ENCODE results near the gene YEATS4. TPM values are rescaled to one million over a fixed set of nuclear protein-coding genes. Genes with fewer than 3 reads are reported as not detected.

Gene YEATS4
- total RNA-seq, 1 donor from 2014 or later, result 27.3 TPM

DNA sequence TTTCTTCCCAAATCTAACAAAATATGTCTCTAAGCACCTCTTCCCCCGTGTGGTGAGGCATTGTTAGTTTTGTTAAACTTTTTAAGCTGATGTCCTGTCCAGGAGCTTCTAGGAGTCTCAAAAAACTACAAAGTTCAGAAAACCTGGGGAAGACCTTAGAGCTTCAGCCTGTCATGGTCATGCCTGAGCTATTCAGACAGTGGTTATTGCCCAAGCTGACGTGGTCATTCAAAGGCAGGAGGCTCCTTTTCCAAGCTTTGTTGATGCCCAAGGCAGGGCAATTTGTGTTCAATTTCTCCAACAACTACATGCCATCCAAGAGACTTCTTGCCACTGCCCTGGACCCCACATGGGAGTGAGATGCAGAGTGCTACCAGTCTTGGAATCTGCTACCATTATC, 17.1 kb upstream of the YEATS4 start:
- H3K27ac Mint-ChIP-seq (ENCODE audit: unreplicated experiment), result no peak overlapping the region
- no peak for TF ChIP-seq CTCF (IDR thresholded peaks at IDR 0.05; ENCODE audit: partially characterized antibody, unreplicated experiment)
- no peaks in the 10 kb centered on the region for H3K27me3 Mint-ChIP-seq (ENCODE audit: unreplicated experiment)

GRCh38 chr12:69343357-69343756, 16.2 kb upstream of the YEATS4 start:
- no peak for TF ChIP-seq CTCF (IDR thresholded peaks at IDR 0.05; ENCODE audit: partially characterized antibody, unreplicated experiment)
- Mint-ChIP-seq H3K4me1 (ENCODE audit: low read depth, unreplicated experiment) (no peaks in the 10 kb centered on the region), H3K9me3 (ENCODE audit: unreplicated experiment) (no peaks in the 10 kb centered on the region), H3K4me3 (ENCODE audit: unreplicated experiment) (no peak overlapping the region), H3K27me3 (ENCODE audit: unreplicated experiment) (no peaks in the 10 kb centered on the region), H3K27ac (ENCODE audit: unreplicated experiment) (no peak overlapping the region), H3K36me3 (ENCODE audit: unreplicated experiment) (no peaks in the 10 kb centered on the region)
- no peak for DNase-seq

More for the DNA sequence above, 17.1 kb upstream of the YEATS4 start:
- Mint-ChIP-seq H3K36me3 (ENCODE audit: unreplicated experiment) (no peaks in the 10 kb centered on the region), H3K9me3 (ENCODE audit: unreplicated experiment) (no peaks in the 10 kb centered on the region), H3K4me3 (ENCODE audit: unreplicated experiment) (no peak overlapping the region), H3K4me1 (ENCODE audit: low read depth, unreplicated experiment) (no peaks in the 10 kb centered on the region)
- DNase-seq, result no peak

GRCh38 chr12:69343885-69344612, 15.5 kb upstream of the YEATS4 start:
- no peaks in the 10 kb centered on the region for H3K27me3 Mint-ChIP-seq (ENCODE audit: unreplicated experiment)
- no peaks in the 10 kb centered on the region for H3K36me3 Mint-ChIP-seq (ENCODE audit: unreplicated experiment)
- H3K27ac Mint-ChIP-seq (ENCODE audit: unreplicated experiment), result no peak overlapping the region

GRCh38 chr12:69345077-69345476, 14.5 kb upstream of the YEATS4 start:
- H3K36me3 Mint-ChIP-seq (ENCODE audit: unreplicated experiment), result no peaks in the 10 kb centered on the region
- no peak for TF ChIP-seq CTCF (IDR thresholded peaks at IDR 0.05; ENCODE audit: partially characterized antibody, unreplicated experiment)
- H3K4me3 Mint-ChIP-seq (ENCODE audit: unreplicated experiment), result no peak overlapping the region
- H3K4me1 Mint-ChIP-seq (ENCODE audit: low read depth, unreplicated experiment), result no peaks in the 10 kb centered on the region
- no peaks in the 10 kb centered on the region for H3K27me3 Mint-ChIP-seq (ENCODE audit: unreplicated experiment)
- H3K9me3 Mint-ChIP-seq (ENCODE audit: unreplicated experiment), result no peaks in the 10 kb centered on the region
- no peak for DNase-seq
- no peak overlapping the region for H3K27ac Mint-ChIP-seq (ENCODE audit: unreplicated experiment)

More at GRCh38 chr12:69343885-69344612, 15.5 kb upstream of the YEATS4 start:
- no peak overlapping the region for H3K4me3 Mint-ChIP-seq (ENCODE audit: unreplicated experiment)
- H3K9me3 Mint-ChIP-seq (ENCODE audit: unreplicated experiment), result no peaks in the 10 kb centered on the region
- no peak for TF ChIP-seq CTCF (IDR thresholded peaks at IDR 0.05; ENCODE audit: partially characterized antibody, unreplicated experiment)
- DNase-seq, result no peak
- no peaks in the 10 kb centered on the region for H3K4me1 Mint-ChIP-seq (ENCODE audit: low read depth, unreplicated experiment)

DNA sequence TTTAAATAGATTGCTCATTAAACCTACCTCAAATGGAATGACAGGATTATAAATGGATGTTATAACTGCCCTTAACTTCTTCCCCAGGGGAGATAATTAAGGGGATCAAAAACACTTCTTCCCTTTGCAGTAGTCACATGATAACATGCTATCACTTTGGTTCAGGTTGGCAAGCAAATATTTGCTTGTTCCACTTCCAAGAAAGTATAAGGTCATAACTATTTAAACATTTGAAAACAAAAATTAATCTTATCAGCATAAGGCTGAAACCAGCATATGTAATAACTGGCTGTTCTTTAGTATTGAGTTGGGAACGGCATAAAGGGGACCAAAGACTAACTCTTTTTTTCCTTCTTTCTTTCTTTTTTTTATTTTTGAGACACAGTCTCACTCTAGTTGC, 13.8 kb upstream of the YEATS4 start:
- TF ChIP-seq CTCF (IDR thresholded peaks at IDR 0.05; ENCODE audit: partially characterized antibody, unreplicated experiment), result no peak
- Mint-ChIP-seq H3K27ac (ENCODE audit: unreplicated experiment) (no peak overlapping the region), H3K4me1 (ENCODE audit: low read depth, unreplicated experiment) (no peaks in the 10 kb centered on the region), H3K4me3 (ENCODE audit: unreplicated experiment) (no peak overlapping the region), H3K9me3 (ENCODE audit: unreplicated experiment) (no peaks in the 10 kb centered on the region), H3K27me3 (ENCODE audit: unreplicated experiment) (no peaks in the 10 kb centered on the region), H3K36me3 (ENCODE audit: unreplicated experiment) (no peaks in the 10 kb centered on the region)
- no peak for DNase-seq
